ENCODE data around the gene KRT33B. TPM values are rescaled to one million over a fixed set of nuclear protein-coding genes. Genes with fewer than 3 reads are reported as not detected.

The KRT33B gene
- total and polyA plus RNA-seq, 2 donors (not counting 1 experiment from before 2014, with no cell fraction given), result not detected

DNA sequence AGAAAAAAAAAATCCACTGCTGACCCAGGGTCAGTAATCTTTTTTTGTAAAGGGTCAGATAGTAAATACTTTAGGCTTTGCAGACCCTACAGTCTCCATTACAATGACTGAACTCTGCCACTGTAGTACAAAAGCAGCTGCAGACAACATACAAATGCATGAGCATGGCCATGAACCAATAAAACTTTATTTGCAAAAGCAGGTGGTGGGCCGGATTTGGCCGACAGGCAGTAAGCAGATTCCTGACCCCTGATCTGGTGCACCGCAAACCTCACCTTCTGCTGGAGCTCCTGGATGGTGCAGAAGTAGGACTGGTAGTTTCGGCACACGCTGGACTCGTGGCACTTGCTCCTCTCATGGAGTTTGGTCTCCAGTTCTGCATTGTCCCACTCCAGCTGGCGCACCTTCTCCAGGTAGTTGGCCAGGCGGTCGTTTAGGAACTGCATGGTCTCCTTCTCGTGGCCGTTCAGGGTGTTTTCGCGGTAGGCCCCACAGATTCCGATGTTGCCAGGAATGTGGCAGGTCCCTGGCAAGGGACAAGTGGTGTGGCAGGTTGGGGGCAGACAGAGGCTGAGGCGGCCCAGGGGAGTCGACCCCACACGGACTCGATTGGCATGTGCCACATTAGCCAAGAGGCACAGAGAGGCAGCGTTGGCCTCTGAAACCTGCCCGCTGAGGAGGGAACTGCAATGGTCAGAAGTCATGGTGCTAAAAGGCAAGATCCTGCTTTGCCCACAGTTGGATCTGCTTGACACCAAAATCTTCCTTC is 41.6 kb upstream of the KRT33B start:
- Histone ChIP-seq H3K27me3 (ENCODE audit: control insufficient read depth, insufficient read depth, low read length) (no peaks in the 10 kb centered on the region), H3K4me2 (ENCODE audit: extremely low read depth, insufficient read depth, low read length) (no peak overlapping the region), H2AFZ (ENCODE audit: low read length) (no peak overlapping the region), H3K36me3 (ENCODE audit: control insufficient read depth, insufficient read depth, low read length) (no peaks in the 10 kb centered on the region), H3K4me1 (ENCODE audit: control insufficient read depth, extremely low read depth, insufficient read depth, low read length) (peaks cover 2% of the 10 kb centered on the region), H3K27ac (ENCODE audit: insufficient read depth, low read length) (no peak overlapping the region), H4K20me1 (ENCODE audit: control insufficient read depth, extremely low read depth, insufficient read depth, low read length) (no peaks in the 10 kb centered on the region), H3K4me3 (replicated peaks in 1 of 4; ENCODE audit: control extremely low read depth in 1 of 4, insufficient read depth in 1 of 4, low read depth in 3 of 4, low read length in 4 of 4) (no peak overlapping the region), H3K9ac (ENCODE audit: insufficient read depth, low read length) (no peak overlapping the region), H3K9me3 (ENCODE audit: control insufficient read depth, insufficient read depth, low read depth, low read length) (no peaks in the 10 kb centered on the region), H3K79me2 (ENCODE audit: control insufficient read depth, insufficient read depth, low read length) (no peaks in the 10 kb centered on the region)
- no peak for DNase-seq (ENCODE audit: low read depth in 2 of 2)
- no peak for TF ChIP-seq EZH2 (IDR thresholded peaks at IDR 0.05; ENCODE audit: low read length, missing control alignments)
- TF ChIP-seq, protein P1, sequence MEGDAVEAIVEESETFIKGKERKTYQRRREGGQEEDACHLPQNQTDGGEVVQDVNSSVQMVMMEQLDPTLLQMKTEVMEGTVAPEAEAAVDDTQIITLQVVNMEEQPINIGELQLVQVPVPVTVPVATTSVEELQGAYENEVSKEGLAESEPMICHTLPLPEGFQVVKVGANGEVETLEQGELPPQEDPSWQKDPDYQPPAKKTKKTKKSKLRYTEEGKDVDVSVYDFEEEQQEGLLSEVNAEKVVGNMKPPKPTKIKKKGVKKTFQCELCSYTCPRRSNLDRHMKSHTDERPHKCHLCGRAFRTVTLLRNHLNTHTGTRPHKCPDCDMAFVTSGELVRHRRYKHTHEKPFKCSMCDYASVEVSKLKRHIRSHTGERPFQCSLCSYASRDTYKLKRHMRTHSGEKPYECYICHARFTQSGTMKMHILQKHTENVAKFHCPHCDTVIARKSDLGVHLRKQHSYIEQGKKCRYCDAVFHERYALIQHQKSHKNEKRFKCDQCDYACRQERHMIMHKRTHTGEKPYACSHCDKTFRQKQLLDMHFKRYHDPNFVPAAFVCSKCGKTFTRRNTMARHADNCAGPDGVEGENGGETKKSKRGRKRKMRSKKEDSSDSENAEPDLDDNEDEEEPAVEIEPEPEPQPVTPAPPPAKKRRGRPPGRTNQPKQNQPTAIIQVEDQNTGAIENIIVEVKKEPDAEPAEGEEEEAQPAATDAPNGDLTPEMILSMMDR (conservative IDR thresholded peaks at IDR 0.05 in 1 of 2, IDR thresholded peaks at IDR 0.05 in 1 of 2; ENCODE audit: low read depth in 1 of 2, low read length in 2 of 2), result no peak

DNA sequence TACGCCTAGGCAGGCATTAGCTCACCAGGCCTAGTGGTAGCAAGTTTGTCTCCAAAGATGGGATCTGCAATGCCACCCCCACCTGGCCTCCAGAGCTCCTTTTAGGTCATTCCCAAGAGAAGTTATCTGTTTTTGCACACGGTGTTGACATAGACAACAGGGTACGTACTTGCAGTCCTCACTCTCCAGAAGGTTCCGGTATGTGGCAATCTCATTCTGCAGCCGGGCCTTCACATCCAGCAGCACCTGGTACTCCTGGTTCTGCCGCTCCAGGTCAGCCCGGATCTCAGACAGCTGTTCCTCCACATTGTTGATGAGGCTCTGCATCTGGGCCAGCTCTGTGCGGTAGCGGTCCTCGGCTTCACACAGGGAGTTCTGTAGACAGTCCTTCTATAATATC is 37.6 kb upstream of the KRT33B start:
- Histone ChIP-seq H3K4me2 (ENCODE audit: extremely low read depth, insufficient read depth, low read length) (no peak overlapping the region), H2AFZ (ENCODE audit: low read length) (no peak overlapping the region), H3K36me3 (ENCODE audit: control insufficient read depth, insufficient read depth, low read length) (no peaks in the 10 kb centered on the region), H3K9me3 (ENCODE audit: control insufficient read depth, insufficient read depth, low read depth, low read length) (no peaks in the 10 kb centered on the region), H3K4me1 (ENCODE audit: control insufficient read depth, extremely low read depth, insufficient read depth, low read length) (peaks cover 9% of the 10 kb centered on the region), H4K20me1 (ENCODE audit: control insufficient read depth, extremely low read depth, insufficient read depth, low read length) (no peaks in the 10 kb centered on the region), H3K79me2 (ENCODE audit: control insufficient read depth, insufficient read depth, low read length) (no peaks in the 10 kb centered on the region), H3K27me3 (ENCODE audit: control insufficient read depth, insufficient read depth, low read length) (no peaks in the 10 kb centered on the region), H3K9ac (ENCODE audit: insufficient read depth, low read length) (no peak overlapping the region), H3K4me3 (replicated peaks in 1 of 4; ENCODE audit: control extremely low read depth in 1 of 4, insufficient read depth in 1 of 4, low read depth in 3 of 4, low read length in 4 of 4) (no peak overlapping the region), H3K27ac (ENCODE audit: insufficient read depth, low read length) (no peak overlapping the region)
- no peak for DNase-seq (ENCODE audit: low read depth in 2 of 2)
- TF ChIP-seq EZH2 (IDR thresholded peaks at IDR 0.05; ENCODE audit: low read length, missing control alignments), result no peak
- TF ChIP-seq, protein P1 (conservative IDR thresholded peaks at IDR 0.05 in 1 of 2, IDR thresholded peaks at IDR 0.05 in 1 of 2; ENCODE audit: low read depth in 1 of 2, low read length in 2 of 2), result no peak

DNA sequence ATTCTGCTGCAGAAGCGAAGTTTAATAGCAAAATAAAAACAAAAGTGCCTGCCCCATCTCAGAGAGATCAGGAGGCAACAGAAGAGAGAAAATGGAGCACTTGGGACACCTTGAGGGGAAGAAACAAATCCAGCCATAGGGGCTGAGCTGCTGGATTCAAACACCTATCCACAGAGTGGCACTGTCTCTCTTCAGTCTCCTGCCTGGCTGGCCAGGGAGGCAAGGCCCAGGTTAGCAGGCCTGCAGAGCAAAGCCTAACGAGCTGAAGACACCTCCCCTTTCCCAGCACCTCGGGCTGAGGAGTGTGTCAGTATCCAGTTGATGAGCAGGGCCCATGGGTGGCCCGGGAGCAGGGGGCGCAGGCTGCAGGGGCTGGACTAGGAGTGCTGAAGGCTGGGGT is 36.6 kb upstream of the KRT33B start:
- Histone ChIP-seq H3K4me3 (replicated peaks in 1 of 4; ENCODE audit: control extremely low read depth in 1 of 4, insufficient read depth in 1 of 4, low read depth in 3 of 4, low read length in 4 of 4) (no peak overlapping the region), H3K27ac (ENCODE audit: insufficient read depth, low read length) (no peak overlapping the region), H4K20me1 (ENCODE audit: control insufficient read depth, extremely low read depth, insufficient read depth, low read length) (no peaks in the 10 kb centered on the region), H3K27me3 (ENCODE audit: control insufficient read depth, insufficient read depth, low read length) (no peaks in the 10 kb centered on the region), H3K36me3 (ENCODE audit: control insufficient read depth, insufficient read depth, low read length) (no peaks in the 10 kb centered on the region), H3K79me2 (ENCODE audit: control insufficient read depth, insufficient read depth, low read length) (no peaks in the 10 kb centered on the region), H3K9me3 (ENCODE audit: control insufficient read depth, insufficient read depth, low read depth, low read length) (no peaks in the 10 kb centered on the region), H3K9ac (ENCODE audit: insufficient read depth, low read length) (no peak overlapping the region), H3K4me2 (ENCODE audit: extremely low read depth, insufficient read depth, low read length) (no peak overlapping the region), H2AFZ (ENCODE audit: low read length) (no peak overlapping the region), H3K4me1 (ENCODE audit: control insufficient read depth, extremely low read depth, insufficient read depth, low read length) (peaks cover 9% of the 10 kb centered on the region)
- TF ChIP-seq, protein P1 (conservative IDR thresholded peaks at IDR 0.05 in 1 of 2, IDR thresholded peaks at IDR 0.05 in 1 of 2; ENCODE audit: low read depth in 1 of 2, low read length in 2 of 2), result no peak
- TF ChIP-seq EZH2 (IDR thresholded peaks at IDR 0.05; ENCODE audit: low read length, missing control alignments), result no peak
- no peak for DNase-seq (ENCODE audit: low read depth in 2 of 2)
